Caco-2 (cell line): Measurements from ENCODE around the gene SMC3. TPM values are rescaled to one million over a fixed set of nuclear protein-coding genes. Genes with fewer than 3 reads are reported as not detected.

Experiments used
- BruUV-seq: library from RNA; stranded (reverse); fragments of 400-500 nt; replicated peaks from 2 replicates; lab custom pipeline; 2021; lab: Mats Ljungman, UMichigan
- CTCF ChIA-PET: fragments of 300-600 bp; sonication (Branson Sonifier 250); formaldehyde crosslinking; loops from one replicate; lab custom pipeline; 2022; ENCODE audit warnings: antibody characterized with exemption; lab: Charles Lee
- POLR2A ChIA-PET: fragments of 300-600 bp; sonication (Branson Sonifier 250); formaldehyde crosslinking; loops from one replicate; lab custom pipeline; 2022; ENCODE audit warnings: antibody characterized with exemption; lab: Charles Lee
- DNase-seq, 2 experiments: peaks; one replicate each; pipeline versions ENCODE4 v3.0.0 to v3.0.0-alpha.2; 2020 to 2022
- H3K27me3 ChIP-seq: replicated peaks from 2 replicates; pipeline ENCODE4 v1.6.0; 2011; ENCODE audit warnings: low read length; ENCODE audit not compliant: control insufficient read depth, insufficient read depth
- H3K36me3 ChIP-seq: 2 replicates; pipeline ENCODE4 v1.5.1; 2011; ENCODE audit warnings: low read length; ENCODE audit not compliant: control insufficient read depth, insufficient read depth
- H3K4me1 ChIP-seq: fragments of 250-450 bp; sonication (Bioruptor Pico); 2 replicates; pipeline ENCODE4 v1.5.1; 2020; ENCODE audit warnings: mild to moderate bottlenecking
- H3K4me3 ChIP-seq: 2 replicates; pipeline ENCODE4 v1.5.1; 2011; ENCODE audit warnings: low read depth, mild to moderate bottlenecking, control low read depth, low read length
- H3K9me3 ChIP-seq: fragments of 250-450 bp; sonication (Bioruptor Pico); 2 replicates; pipeline ENCODE4 v1.5.1; 2020; ENCODE audit warnings: mild to moderate bottlenecking, moderate library complexity
- H3K27ac Mint-ChIP-seq: one replicate; pipeline ENCODE4 v1.8.0; 2022; ENCODE audit warnings: mixed read lengths; ENCODE audit not compliant: unreplicated experiment
- H3K27me3 Mint-ChIP-seq: one replicate; pipeline ENCODE4 v1.8.0; 2022; ENCODE audit warnings: mixed read lengths; ENCODE audit not compliant: insufficient read depth, unreplicated experiment
- H3K36me3 Mint-ChIP-seq: one replicate; pipeline ENCODE4 v1.8.0; 2022; ENCODE audit warnings: mild to moderate bottlenecking, mixed read lengths; ENCODE audit not compliant: insufficient read depth, unreplicated experiment
- H3K4me1 Mint-ChIP-seq: one replicate; pipeline ENCODE4 v1.8.0; 2022; ENCODE audit warnings: low read depth, mixed read lengths; ENCODE audit not compliant: unreplicated experiment
- H3K4me3 Mint-ChIP-seq: one replicate; pipeline ENCODE4 v1.8.0; 2022; ENCODE audit warnings: mild to moderate bottlenecking, moderate library complexity, mixed read lengths; ENCODE audit not compliant: unreplicated experiment
- H3K9me3 Mint-ChIP-seq: one replicate; pipeline ENCODE4 v1.8.0; 2022; ENCODE audit warnings: mixed read lengths; ENCODE audit not compliant: unreplicated experiment
- CTCF ChIP-seq, 2 experiments: fragments of 200-600 bp in 1 of 2; IDR thresholded peaks; 1 replicate in 1 of 2; 2 replicates in 1 of 2; pipeline versions ENCODE4 v1.5.1 to v1.8.0; 2011 to 2022; ENCODE audit warnings: antibody characterized with exemption in 1 of 2, control low read depth in 1 of 2, inconsistent platforms in 1 of 2, low read depth in 1 of 2, low read length in 1 of 2, mild to moderate bottlenecking in 1 of 2, moderate library complexity in 1 of 2; ENCODE audit not compliant: insufficient read depth in 1 of 2, severe bottlenecking in 1 of 2, unreplicated experiment in 1 of 2
- intact Hi-C: fragments of 100-400 bp; cut with micrococcal nuclease; formaldehyde crosslinking; loops from one replicate; pipeline ENCODE4 v1.10.0; 2022; ENCODE audit not compliant: unreplicated experiment
- total RNA-seq: library from RNA; stranded (reverse); gene quantifications from 2 replicates; pipeline ENCODE4 v1.2.3, GENCODE V29; 2022

The SMC3 gene
- total RNA-seq, 1 experiment from 2014 or later = 95.7 TPM

- Mint-ChIP-seq H3K27ac (no peak overlapping the region), H3K4me1 (peaks cover 19% of the 10 kb centered on the region), H3K27me3 (no peaks in the 10 kb centered on the region), H3K9me3 (no peaks in the 10 kb centered on the region), H3K36me3 (peaks cover 38% of the 10 kb centered on the region), H3K4me3 (peak overlapping the region; percentile 90)
- Histone ChIP-seq H3K4me3 (peak overlapping the region; percentile 82; the same call in 1 of the 2 replicates), H3K4me1 (peaks cover 30% of the 10 kb centered on the region), H3K36me3 (no peaks in the 10 kb centered on the region; the same call in 1 of the 2 replicates), H3K27me3 (no peaks in the 10 kb centered on the region), H3K9me3 (no peaks in the 10 kb centered on the region)
- CTCF ChIA-PET = interaction anchor here (0.7 to 1.0 kb wide), 2 partner anchors 22 to 215 kb away, joined by 3 to 4 read pairs; no protein-coding TSS in a partner anchor
- POLR2A ChIA-PET = interaction anchor here (0.7 kb wide), 1 partner anchor 68 kb away, joined by 6 read pairs; no protein-coding TSS in a partner anchor
- BruUV-seq = TSS peak; percentile 29
- TF ChIP-seq CTCF (IDR thresholded peaks at IDR 0.05; ENCODE audit: insufficient read depth in 1 of 2, low read depth in 1 of 2, low read length in 1 of 2, severe bottlenecking in 1 of 2, unreplicated experiment in 1 of 2) = no peak
- intact Hi-C loops = loop anchor here (5.0 kb wide), 2 partner anchors 33 to 362 kb away; partner anchors contain the start of gene MXI1
- DNase-seq = no peak
Measured at GRCh38 chr10:110569122-110569521, 1.6 kb downstream of the SMC3 start.

- intact Hi-C loops = loop anchor here (5.0 kb wide), 2 partner anchors 33 to 362 kb away; partner anchors contain the start of gene MXI1
Measured at GRCh38 chr10:110569736-110570135, 2.2 kb downstream of the SMC3 start.

More at GRCh38 chr10:110569736-110570135, 2.2 kb downstream of the SMC3 start:
- Mint-ChIP-seq H3K4me3 (peak overlapping the region; percentile 90), H3K36me3 (peaks cover 43% of the 10 kb centered on the region), H3K4me1 (peaks cover 19% of the 10 kb centered on the region), H3K9me3 (no peaks in the 10 kb centered on the region), H3K27ac (no peak overlapping the region), H3K27me3 (no peaks in the 10 kb centered on the region)
- H3K27me3 ChIP-seq = no peaks in the 10 kb centered on the region
- ChIA-PET POLR2A (interaction anchor here (0.7 to 0.9 kb wide), 2 partner anchors 69 to 265 kb away, joined by 3 to 6 read pairs; partner anchors contain the start of gene SMNDC1), CTCF (interaction anchor here (0.7 to 1.0 kb wide), 2 partner anchors 23 to 216 kb away, joined by 3 to 4 read pairs; no protein-coding TSS in a partner anchor)
- no peaks in the 10 kb centered on the region for H3K9me3 ChIP-seq
- H3K4me1 ChIP-seq = peaks cover 30% of the 10 kb centered on the region
- no TSS peak for BruUV-seq
- no peaks in the 10 kb centered on the region; the same call in 1 of the 2 replicates for H3K36me3 ChIP-seq
- TF ChIP-seq CTCF (IDR thresholded peaks at IDR 0.05; ENCODE audit: insufficient read depth in 1 of 2, low read depth in 1 of 2, low read length in 1 of 2, severe bottlenecking in 1 of 2, unreplicated experiment in 1 of 2) = no peak
- no peak overlapping the region for H3K4me3 ChIP-seq
- peak in 1 of 2 experiments; percentile 34 for DNase-seq
